Measurements from ENCODE around the gene TPCN2. TPM values are rescaled to one million over a fixed set of nuclear protein-coding genes. Genes with fewer than 3 reads are reported as not detected.
"Not testable (repeated sequence)": the region's sequence is repeated elsewhere in the genome, so short reads cannot be mapped to it uniquely, and the experiment has no call there.

Gene TPCN2
- total and polyA plus RNA-seq, 5 experiments from 2014 or later, result 3.8 to 27.2 (median 6.3) TPM

DNA sequence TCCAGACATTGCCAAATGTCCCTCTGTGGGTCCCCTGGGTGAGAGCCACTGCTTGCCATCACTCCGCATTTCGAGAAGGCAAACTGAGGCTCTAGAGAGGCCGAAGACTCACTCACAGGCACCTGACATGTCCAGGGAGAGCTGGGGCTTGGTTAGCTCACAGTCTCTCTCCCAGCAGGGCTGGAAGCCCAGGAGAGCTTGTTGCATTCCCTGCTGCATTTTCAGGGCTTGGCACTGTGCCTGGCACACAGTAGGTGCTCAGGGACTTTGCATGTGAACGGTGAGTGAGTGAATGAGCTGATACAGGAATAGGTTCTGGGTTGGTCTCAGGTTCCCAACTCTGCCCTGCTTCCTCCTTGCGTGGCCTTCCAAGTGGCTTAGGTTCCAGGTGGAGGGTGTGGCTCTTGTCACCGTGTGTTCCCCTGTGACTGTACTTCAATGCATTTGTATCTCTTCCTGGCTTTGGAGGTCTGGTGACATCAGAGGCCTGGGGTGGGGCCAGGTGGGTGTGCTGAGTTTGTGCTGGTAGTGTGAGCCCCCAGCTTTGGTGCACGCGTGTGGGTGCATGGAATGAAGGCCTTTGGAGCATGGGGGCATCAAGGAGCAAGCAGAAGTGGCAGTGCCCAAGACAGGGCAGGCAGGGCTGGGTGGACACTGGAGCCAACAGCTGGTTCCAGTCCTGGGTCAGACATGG, 88.6 kb downstream of the TPCN2 start:
- ATAC-seq (no peak), DNase-seq (no peak)
- POLR2A ChIA-PET, result no interaction called here
- Mint-ChIP-seq H3K27me3 (no peaks in the 10 kb centered on the region), H3K27ac (peak overlapping the region in 2 of 10 donors; percentile 46 to 61), H3K36me3 (peaks cover 0 to 2% (median 0%) of the 10 kb centered on the region in 3 donors), H3K4me1 (peaks cover 3 to 22% (median 5%) of the 10 kb centered on the region in 4 donors), H3K4me3 (peak overlapping the region in 1 of 10 donors; percentile 41), H3K9me3 (peaks cover 0 to 6% (median 0%) of the 10 kb centered on the region in 9 donors)

- Mint-ChIP-seq H3K4me3 (no peak overlapping the region), H3K27me3 (no peaks in the 10 kb centered on the region), H3K27ac (peak overlapping the region in 2 of 10 donors; percentile 14 to 20), H3K36me3 (peaks cover 0 to 2% (median 0%) of the 10 kb centered on the region in 3 donors), H3K9me3 (peaks cover 0 to 4% (median 0%) of the 10 kb centered on the region in 9 donors), H3K4me1 (peaks cover 2 to 16% (median 5%) of the 10 kb centered on the region in 4 donors)
- no peak for ATAC-seq
- no peak for DNase-seq
- POLR2A ChIA-PET, result no interaction called here
Observed at GRCh38 chr11:69138265-69138664, 89.5 kb downstream of the TPCN2 start.

DNA sequence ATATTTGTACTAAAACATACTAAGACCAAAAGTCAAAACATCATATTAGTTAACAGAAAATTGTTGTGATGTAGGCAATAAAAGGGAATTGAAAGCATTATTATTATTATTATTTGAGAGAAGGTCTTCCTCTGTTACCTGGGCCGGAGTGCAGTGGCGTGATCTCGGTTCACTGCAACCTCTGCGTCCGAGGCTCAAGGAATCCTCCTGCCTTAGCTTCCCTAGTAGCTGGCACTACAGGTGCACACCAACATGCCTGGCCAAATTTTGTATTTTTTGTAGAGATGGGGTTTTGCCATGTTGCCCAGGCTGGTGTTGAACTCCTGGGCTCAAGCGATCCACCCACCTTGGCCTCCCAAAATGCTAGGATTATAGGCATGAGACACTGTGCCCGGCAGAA, 91.4 kb downstream of the TPCN2 start:
- not testable (repeated sequence) for ATAC-seq, H3K27ac Mint-ChIP-seq, DNase-seq, H3K36me3 Mint-ChIP-seq, H3K4me3 Mint-ChIP-seq, H3K27me3 Mint-ChIP-seq
- peaks cover 2 to 15% (median 4%) of the 10 kb centered on the region in 4 donors for H3K4me1 Mint-ChIP-seq
- peaks cover 0 to 12% (median 4%) of the 10 kb centered on the region in 9 donors for H3K9me3 Mint-ChIP-seq
- POLR2A ChIA-PET, result interaction anchor here (0.6 kb wide), 1 partner anchor 691 kb away, joined by 6 read pairs; no protein-coding TSS in a partner anchor

GRCh38 chr11:69140635-69141034, 91.9 kb downstream of the TPCN2 start:
- Mint-ChIP-seq H3K4me1 (peaks cover 2 to 15% (median 4%) of the 10 kb centered on the region in 4 donors), H3K27ac (no peak overlapping the region), H3K36me3 (peaks cover 0 to 7% (median 3%) of the 10 kb centered on the region in 3 donors), H3K4me3 (no peak overlapping the region), H3K27me3 (no peaks in the 10 kb centered on the region), H3K9me3 (peaks cover 2 to 16% (median 6%) of the 10 kb centered on the region in 9 donors)
- DNase-seq (no peak), ATAC-seq (no peak)
- POLR2A ChIA-PET, result no interaction called here

DNA sequence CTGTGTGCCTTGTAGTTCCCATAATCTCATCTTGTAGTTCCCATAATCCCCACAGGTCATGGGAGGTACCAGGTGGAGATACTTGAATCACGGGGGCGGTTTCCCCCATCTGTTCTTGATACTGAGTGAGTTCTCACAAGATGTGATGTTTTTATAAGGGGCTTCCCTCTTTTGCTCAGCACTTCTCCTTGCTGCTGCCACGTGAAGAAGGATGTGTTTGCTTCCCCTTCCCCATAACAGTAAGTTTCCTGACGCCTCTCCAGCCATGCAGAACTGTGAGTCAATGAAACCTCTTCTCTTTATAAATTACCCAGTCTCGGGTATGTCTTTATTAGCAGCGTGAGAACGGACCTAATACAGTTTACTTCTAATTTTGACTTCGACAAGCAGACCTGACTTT, 93.0 kb downstream of the TPCN2 start:
- peaks cover 3 to 27% (median 17%) of the 10 kb centered on the region in 9 donors for H3K9me3 Mint-ChIP-seq
- DNase-seq (no peak), ATAC-seq (no peak)
- H3K4me3 Mint-ChIP-seq, result no peak overlapping the region
- POLR2A ChIA-PET, result no interaction called here
- H3K4me1 Mint-ChIP-seq, result peaks cover 2 to 12% (median 4%) of the 10 kb centered on the region in 4 donors
- no peaks in the 10 kb centered on the region for H3K27me3 Mint-ChIP-seq
- no peak overlapping the region for H3K27ac Mint-ChIP-seq
- peaks cover 0 to 16% (median 15%) of the 10 kb centered on the region in 3 donors for H3K36me3 Mint-ChIP-seq

- peaks cover 3 to 29% (median 20%) of the 10 kb centered on the region in 9 donors for H3K9me3 Mint-ChIP-seq
- POLR2A ChIA-PET, result no interaction called here
- no peak for ATAC-seq
Observed at GRCh38 chr11:69142895-69143294, 94.2 kb downstream of the TPCN2 start.

GRCh38 chr11:69144316-69145049, 95.8 kb downstream of the TPCN2 start:
- no peaks in the 10 kb centered on the region for H3K27me3 Mint-ChIP-seq
- peaks cover 2 to 21% (median 19%) of the 10 kb centered on the region in 3 donors for H3K36me3 Mint-ChIP-seq
- no peak for ATAC-seq
- H3K4me3 Mint-ChIP-seq, result no peak overlapping the region
- DNase-seq, result no peak
- no peak overlapping the region for H3K27ac Mint-ChIP-seq
- H3K4me1 Mint-ChIP-seq, result peaks cover 2 to 8% (median 6%) of the 10 kb centered on the region in 4 donors
- peaks cover 5 to 36% (median 21%) of the 10 kb centered on the region in 9 donors for H3K9me3 Mint-ChIP-seq
- POLR2A ChIA-PET, result no interaction called here

More at GRCh38 chr11:69142895-69143294, 94.2 kb downstream of the TPCN2 start:
- Mint-ChIP-seq H3K4me1 (peaks cover 0 to 4% (median under 1%) of the 10 kb centered on the region in 4 donors), H3K36me3 (peaks cover 0 to 21% (median 18%) of the 10 kb centered on the region in 3 donors), H3K4me3 (no peak overlapping the region), H3K27ac (no peak overlapping the region), H3K27me3 (no peaks in the 10 kb centered on the region)
- no peak for DNase-seq

DNA sequence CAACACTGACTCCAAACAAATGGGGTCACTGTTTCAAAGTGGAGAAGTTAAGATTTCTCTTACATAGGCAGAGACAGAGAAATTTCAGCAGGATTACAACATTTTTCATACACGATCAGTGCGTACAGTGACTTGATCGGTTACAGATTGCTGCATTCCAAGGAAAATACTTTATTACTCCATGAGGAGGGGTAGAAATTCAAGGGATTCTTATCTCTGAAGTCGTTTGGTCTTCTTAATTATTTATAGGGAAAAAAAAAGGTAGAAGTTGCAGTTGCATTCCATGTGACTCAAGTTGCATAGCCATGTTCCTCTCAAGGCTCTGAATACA, 96.3 kb downstream of the TPCN2 start:
- peaks cover 2 to 21% (median 19%) of the 10 kb centered on the region in 3 donors for H3K36me3 Mint-ChIP-seq
- peaks cover 5 to 36% (median 21%) of the 10 kb centered on the region in 9 donors for H3K9me3 Mint-ChIP-seq
- POLR2A ChIA-PET, result no interaction called here
- H3K27me3 Mint-ChIP-seq, result no peaks in the 10 kb centered on the region
- DNase-seq, result no peak
- H3K4me3 Mint-ChIP-seq, result no peak overlapping the region
- no peak for ATAC-seq
- no peak overlapping the region for H3K27ac Mint-ChIP-seq
- H3K4me1 Mint-ChIP-seq, result peaks cover 2 to 8% (median 6%) of the 10 kb centered on the region in 4 donors

DNA sequence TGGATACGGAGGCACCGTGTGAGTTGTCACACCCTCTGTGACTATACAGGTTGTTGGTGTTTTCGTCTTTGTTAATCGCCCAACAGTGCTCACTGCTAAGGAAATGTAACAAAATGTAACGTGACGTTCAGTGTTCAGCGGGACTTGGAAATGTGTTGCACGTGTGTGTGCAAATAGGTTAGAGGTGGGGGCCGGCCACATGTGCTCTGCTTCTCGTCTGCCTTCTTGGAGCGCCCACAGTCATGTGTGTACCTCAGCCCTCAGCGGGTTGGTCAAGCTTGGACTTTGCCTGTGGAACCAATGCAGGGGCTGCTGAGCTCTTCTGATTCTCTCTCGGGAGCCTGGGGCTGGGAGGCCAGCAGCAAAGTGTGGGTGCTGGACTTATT, 99.6 kb downstream of the TPCN2 start:
- peaks cover 2 to 22% (median 21%) of the 10 kb centered on the region in 3 donors for H3K36me3 Mint-ChIP-seq
- peak overlapping the region in 2 of 10 donors; percentile 40 to 61 for H3K27ac Mint-ChIP-seq
- peaks cover 0 to 8% (median 7%) of the 10 kb centered on the region in 4 donors for H3K4me1 Mint-ChIP-seq
- POLR2A ChIA-PET, result no interaction called here
- ATAC-seq (no peak), DNase-seq (no peak)
- no peak overlapping the region for H3K4me3 Mint-ChIP-seq
- H3K9me3 Mint-ChIP-seq, result peaks cover 5 to 46% (median 23%) of the 10 kb centered on the region in 9 donors
- no peaks in the 10 kb centered on the region for H3K27me3 Mint-ChIP-seq

DNA sequence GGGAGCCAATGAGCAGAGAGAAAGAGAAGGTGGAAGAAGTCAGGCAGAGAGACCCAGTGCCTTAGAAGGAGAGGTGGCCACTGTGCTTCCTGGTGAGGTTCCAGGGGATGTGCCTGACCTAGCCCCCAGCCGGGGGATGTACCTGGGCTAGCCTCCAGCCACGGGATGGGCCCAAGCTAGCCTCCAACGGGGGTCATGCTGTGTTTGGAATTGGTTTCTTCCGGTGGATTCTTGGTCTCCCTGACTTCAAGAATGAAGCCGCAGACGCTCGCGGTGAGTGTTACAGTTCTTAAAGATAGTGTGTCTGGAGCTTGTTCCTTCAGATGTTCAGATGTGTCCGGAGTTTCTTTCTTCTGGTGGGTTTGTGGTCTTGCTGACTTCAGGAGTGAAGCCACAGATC, 100.1 kb downstream of the TPCN2 start:
- ATAC-seq (no peak), DNase-seq (no peak)
- Mint-ChIP-seq H3K4me1 (peaks cover 0 to 8% (median 7%) of the 10 kb centered on the region in 4 donors), H3K4me3 (no peak overlapping the region), H3K9me3 (peaks cover 5 to 46% (median 23%) of the 10 kb centered on the region in 9 donors), H3K27me3 (no peaks in the 10 kb centered on the region), H3K36me3 (peaks cover 2 to 22% (median 21%) of the 10 kb centered on the region in 3 donors), H3K27ac (peak overlapping the region in 2 of 10 donors; percentile 40 to 61)
- POLR2A ChIA-PET, result no interaction called here

GRCh38 chr11:69149338-69150045, 100.8 kb downstream of the TPCN2 start:
- H3K4me3 Mint-ChIP-seq, DNase-seq, ATAC-seq, H3K27me3 Mint-ChIP-seq, H3K4me1 Mint-ChIP-seq, POLR2A ChIA-PET: not testable (repeated sequence)
- H3K27ac Mint-ChIP-seq, result peak overlapping the region in 1 of 10 donors; percentile 1
- H3K9me3 Mint-ChIP-seq, result peaks cover 5 to 39% (median 23%) of the 10 kb centered on the region in 9 donors
- H3K36me3 Mint-ChIP-seq, result peaks cover 2 to 22% (median 21%) of the 10 kb centered on the region in 3 donors

GRCh38 chr11:69150175-69150574, 101.4 kb downstream of the TPCN2 start:
- H3K27me3 Mint-ChIP-seq, result no peaks in the 10 kb centered on the region
- H3K36me3 Mint-ChIP-seq, result peaks cover 2 to 21% (median 19%) of the 10 kb centered on the region in 3 donors
- POLR2A ChIA-PET, result no interaction called here
- peaks cover 5 to 34% (median 20%) of the 10 kb centered on the region in 9 donors for H3K9me3 Mint-ChIP-seq
- DNase-seq (no peak), ATAC-seq (no peak)
- no peak overlapping the region for H3K27ac Mint-ChIP-seq
- H3K4me3 Mint-ChIP-seq, result no peak overlapping the region
- peaks cover 0 to 8% (median 7%) of the 10 kb centered on the region in 4 donors for H3K4me1 Mint-ChIP-seq

Data from naive thymus-derived CD8-positive, alpha-beta T cell (primary cell).